Body of pancreas (tissue), 4 donors: ENCODE results near the gene TMEM164. TPM values are rescaled to one million over a fixed set of nuclear protein-coding genes. Genes with fewer than 3 reads are reported as not detected.

ENCODE experiments used
- ATAC-seq: fragments of 150-250 bp; one replicate; pipeline ENCODE4 v1.9.1; 2016
- DNase-seq, 4 donors: peaks; one replicate each; pipeline ENCODE4 v3.0.0-alpha.2; 2019
- H3K27ac ChIP-seq, 4 donors: fragments of 200-600 bp; sonication (generic); 1 replicate in 3 of 4; 2 replicates in 1 of 4; pipeline versions ENCODE4 v1.5.1 to v1.6.1; 2016 to 2019; ENCODE audit warnings: mild to moderate bottlenecking in 1 of 4, mixed read lengths in 1 of 4, moderate library complexity in 1 of 4
- H3K27me3 ChIP-seq, 2 donors: fragments of 200-600 bp; sonication (generic); one replicate each; pipeline ENCODE4 v1.6.0; 2016; ENCODE audit warnings: mild to moderate bottlenecking in 1 of 2
- H3K36me3 ChIP-seq, 2 donors: fragments of 200-600 bp; sonication (generic); replicated peaks in 1 of 2; 2 replicates each; pipeline ENCODE4 v1.5.1; 2016; ENCODE audit warnings: low read depth in 2 of 2; ENCODE audit not compliant: insufficient read depth in 1 of 2
- H3K4me1 ChIP-seq: fragments of 200-600 bp; sonication (generic); one replicate; pipeline ENCODE4 v1.6.0; 2016
- H3K4me3 ChIP-seq, 2 donors: fragments of 200-600 bp; sonication (generic); 1 replicate in 1 of 2; 2 replicates in 1 of 2; pipeline ENCODE4 v1.5.1; 2016 to 2019
- H3K9me3 ChIP-seq, 3 donors: fragments of 200-600 bp; sonication (generic); 1 replicate in 2 of 3; 2 replicates in 1 of 3; pipeline ENCODE4 v1.5.1; 2016
- CTCF ChIP-seq, 7 experiments: fragments of 450-650 bp in 4 of 7; fragments of 200-600 bp in 3 of 7; sonication (generic) in 3 of 7; IDR thresholded peaks; one replicate each; pipeline ENCODE4 v1.5.1; 2016 to 2019; ENCODE audit warnings: antibody characterized with exemption in 7 of 7
- POLR2A ChIP-seq, 3 donors: fragments of 450-650 bp; IDR thresholded peaks; one replicate each; pipeline ENCODE4 v1.6.1; 2016; ENCODE audit warnings: antibody characterized with exemption in 3 of 3, mild to moderate bottlenecking in 2 of 3
- WGBS, 2 donors: methylation state at CpG; one replicate each; pipeline ENCODE4 v1.1.5; 2017; 5-methylcytosine and 5-hydroxymethylcytosine counted together
- intact Hi-C: fragments of 100-400 bp; cut with DNase I; formaldehyde crosslinking; loops from one replicate; pipeline ENCODE4 v1.15.1; 2023
- total RNA-seq, 2 donors: library from RNA; depleted of rRNA; stranded (reverse); fragments of >200 nt; gene quantifications; one replicate each; pipeline ENCODE4 v1.1.0, GENCODE V29; 2016

Gene TMEM164
- total RNA-seq, 2 donors from 2014 or later = 16.1 to 334 TPM

GRCh38 chrX:110052303-110052702 is 49.4 kb downstream of the TMEM164 start:
- Histone ChIP-seq H3K27ac (no peak overlapping the region), H3K4me3 (no peak overlapping the region), H3K4me1 (peaks cover 10% of the 10 kb centered on the region), H3K9me3 (no peaks in the 10 kb centered on the region), H3K27me3 (no peaks in the 10 kb centered on the region), H3K36me3 (no peaks in the 10 kb centered on the region)
- no peak for ATAC-seq
- intact Hi-C loops = no loop called here
- DNase-seq = no peak
- no peak for TF ChIP-seq CTCF (IDR thresholded peaks at IDR 0.05)
- TF ChIP-seq POLR2A (IDR thresholded peaks at IDR 0.05) = no peak

- no peaks in the 10 kb centered on the region for H3K9me3 ChIP-seq
- H3K27ac ChIP-seq = no peak overlapping the region
- H3K27me3 ChIP-seq = no peaks in the 10 kb centered on the region
- no peak overlapping the region for H3K4me3 ChIP-seq
- H3K36me3 ChIP-seq = no peaks in the 10 kb centered on the region
- H3K4me1 ChIP-seq = peaks cover 6% of the 10 kb centered on the region
- 73 to 82% methylated on average over 1 of the region's 1 CpG for WGBS, 2 donors
- DNase-seq = no peak
- TF ChIP-seq POLR2A (IDR thresholded peaks at IDR 0.05) = no peak
- TF ChIP-seq CTCF (IDR thresholded peaks at IDR 0.05) = no peak
- intact Hi-C loops = no loop called here
- ATAC-seq = no peak
Observed at GRCh38 chrX:110053453-110053852, 50.5 kb downstream of the TMEM164 start.

- Histone ChIP-seq H3K27me3 (no peaks in the 10 kb centered on the region), H3K36me3 (no peaks in the 10 kb centered on the region), H3K9me3 (no peaks in the 10 kb centered on the region), H3K27ac (no peak overlapping the region), H3K4me1 (peaks cover 4% of the 10 kb centered on the region), H3K4me3 (no peak overlapping the region)
- ATAC-seq = no peak
- TF ChIP-seq CTCF (IDR thresholded peaks at IDR 0.05) = no peak
- TF ChIP-seq POLR2A (IDR thresholded peaks at IDR 0.05) = no peak
- intact Hi-C loops = no loop called here
- DNase-seq = no peak
- WGBS, 2 donors = 96 to 100% methylated on average over 4 of the region's 4 CpGs
Observed at GRCh38 chrX:110055616-110056015, 52.7 kb downstream of the TMEM164 start.

GRCh38 chrX:110056419-110056818 is 53.5 kb downstream of the TMEM164 start:
- DNase-seq (no peak), ATAC-seq (no peak)
- Histone ChIP-seq H3K4me1 (peaks cover 5% of the 10 kb centered on the region), H3K9me3 (no peaks in the 10 kb centered on the region), H3K4me3 (no peak overlapping the region), H3K36me3 (no peaks in the 10 kb centered on the region), H3K27ac (no peak overlapping the region), H3K27me3 (no peaks in the 10 kb centered on the region)
- TF ChIP-seq POLR2A (IDR thresholded peaks at IDR 0.05) (no peak), CTCF (IDR thresholded peaks at IDR 0.05) (no peak)
- intact Hi-C loops = no loop called here
- 85 to 88% methylated on average over 1 of the region's 1 CpG for WGBS, 2 donors

GRCh38 chrX:110059410-110059809 is 56.5 kb downstream of the TMEM164 start:
- 75 to 92% methylated on average over 3 of the region's 3 CpGs for WGBS, 2 donors
- DNase-seq = no peak

More at GRCh38 chrX:110059410-110059809, 56.5 kb downstream of the TMEM164 start:
- H3K4me1 ChIP-seq = peaks cover 7% of the 10 kb centered on the region
- H3K36me3 ChIP-seq = no peaks in the 10 kb centered on the region
- no peaks in the 10 kb centered on the region for H3K27me3 ChIP-seq
- no peaks in the 10 kb centered on the region for H3K9me3 ChIP-seq
- H3K27ac ChIP-seq = no peak overlapping the region
- intact Hi-C loops = no loop called here
- no peak overlapping the region for H3K4me3 ChIP-seq
- no peak for ATAC-seq
- TF ChIP-seq CTCF (IDR thresholded peaks at IDR 0.05) (no peak), POLR2A (IDR thresholded peaks at IDR 0.05) (no peak)
